Tibial artery (tissue), 4 donors: Measurements from ENCODE around the gene BUD31.

Experiments used
- DNase-seq, 2 donors: peaks; one replicate each; pipeline ENCODE4 v3.0.0-alpha.2; 2019
- H3K27ac ChIP-seq, 2 donors: fragments of 200-600 bp; sonication (generic) in 1 of 2; 1 replicate in 1 of 2; 2 replicates in 1 of 2; pipeline ENCODE4 v1.5.1; 2018 to 2019; ENCODE audit warnings: mild to moderate bottlenecking in 1 of 2
- H3K27me3 ChIP-seq, 2 donors: fragments of 200-600 bp; sonication (generic) in 1 of 2; one replicate each; pipeline versions ENCODE4 v1.5.1 to v1.6.0; 2016 to 2019
- H3K36me3 ChIP-seq, 3 donors: fragments of 200-600 bp; sonication (generic) in 2 of 3; one replicate each; pipeline ENCODE4 v1.5.1; 2016 to 2019; ENCODE audit warnings: mild to moderate bottlenecking in 2 of 3
- H3K4me1 ChIP-seq, 4 donors: fragments of 200-600 bp; sonication (generic) in 2 of 4; 1 replicate in 3 of 4; 2 replicates in 1 of 4; pipeline ENCODE4 v1.5.1; 2016 to 2019
- H3K4me3 ChIP-seq, 2 donors: fragments of 200-600 bp; sonication (generic) in 1 of 2; 1 replicate in 1 of 2; 2 replicates in 1 of 2; pipeline ENCODE4 v1.5.1; 2018 to 2019; ENCODE audit warnings: mild to moderate bottlenecking in 2 of 2
- H3K9me3 ChIP-seq, 3 donors: fragments of 200-600 bp; sonication (generic) in 1 of 3; one replicate each; pipeline ENCODE4 v1.5.1; 2016 to 2019
- intact Hi-C: fragments of 100-400 bp; cut with DNase I; formaldehyde crosslinking; loops from one replicate; pipeline ENCODE4 v1.15.0; 2023; ENCODE audit warnings: low total_unique reads
- TF ChIP-seq, protein P1 (sequence below), 2 experiments: fragments of 200-600 bp in 1 of 2; fragments of 450-650 bp in 1 of 2; IDR thresholded peaks; one replicate each; pipeline ENCODE4 v1.5.1; 2017 to 2019; ENCODE audit warnings: antibody characterized with exemption in 2 of 2, mild to moderate bottlenecking in 1 of 2, moderate library complexity in 1 of 2

Gene BUD31

DNA sequence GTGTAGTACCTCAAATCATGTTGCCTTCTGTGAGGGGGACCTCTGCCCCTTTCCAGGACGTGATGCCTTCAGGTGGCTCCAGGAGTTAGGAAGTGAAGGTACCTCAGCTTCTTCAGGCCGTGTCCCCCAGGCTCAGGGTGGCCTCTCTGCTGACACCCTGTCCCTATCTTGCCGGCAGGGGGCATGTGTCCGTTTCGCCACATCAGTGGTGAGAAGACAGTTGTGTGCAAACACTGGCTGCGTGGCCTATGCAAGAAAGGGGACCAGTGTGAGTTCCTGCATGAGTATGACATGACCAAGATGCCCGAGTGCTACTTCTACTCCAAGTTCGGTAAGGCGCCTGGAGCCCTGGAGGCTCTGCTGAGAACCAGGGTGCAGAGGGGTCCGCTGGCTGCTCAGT is 39.2 kb downstream of the BUD31 start:
- H3K9me3 ChIP-seq = no peaks in the 10 kb centered on the region
- H3K27ac ChIP-seq = no peak overlapping the region
- intact Hi-C loops = no loop called here
- TF ChIP-seq, protein P1, sequence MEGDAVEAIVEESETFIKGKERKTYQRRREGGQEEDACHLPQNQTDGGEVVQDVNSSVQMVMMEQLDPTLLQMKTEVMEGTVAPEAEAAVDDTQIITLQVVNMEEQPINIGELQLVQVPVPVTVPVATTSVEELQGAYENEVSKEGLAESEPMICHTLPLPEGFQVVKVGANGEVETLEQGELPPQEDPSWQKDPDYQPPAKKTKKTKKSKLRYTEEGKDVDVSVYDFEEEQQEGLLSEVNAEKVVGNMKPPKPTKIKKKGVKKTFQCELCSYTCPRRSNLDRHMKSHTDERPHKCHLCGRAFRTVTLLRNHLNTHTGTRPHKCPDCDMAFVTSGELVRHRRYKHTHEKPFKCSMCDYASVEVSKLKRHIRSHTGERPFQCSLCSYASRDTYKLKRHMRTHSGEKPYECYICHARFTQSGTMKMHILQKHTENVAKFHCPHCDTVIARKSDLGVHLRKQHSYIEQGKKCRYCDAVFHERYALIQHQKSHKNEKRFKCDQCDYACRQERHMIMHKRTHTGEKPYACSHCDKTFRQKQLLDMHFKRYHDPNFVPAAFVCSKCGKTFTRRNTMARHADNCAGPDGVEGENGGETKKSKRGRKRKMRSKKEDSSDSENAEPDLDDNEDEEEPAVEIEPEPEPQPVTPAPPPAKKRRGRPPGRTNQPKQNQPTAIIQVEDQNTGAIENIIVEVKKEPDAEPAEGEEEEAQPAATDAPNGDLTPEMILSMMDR (IDR thresholded peaks at IDR 0.05) = no peak
- no peaks in the 10 kb centered on the region for H3K27me3 ChIP-seq
- no peak overlapping the region for H3K4me3 ChIP-seq
- no peak for DNase-seq
- no peaks in the 10 kb centered on the region for H3K4me1 ChIP-seq
- H3K36me3 ChIP-seq = peaks cover 50 to 94% (median 76%) of the 10 kb centered on the region in 3 donors

DNA sequence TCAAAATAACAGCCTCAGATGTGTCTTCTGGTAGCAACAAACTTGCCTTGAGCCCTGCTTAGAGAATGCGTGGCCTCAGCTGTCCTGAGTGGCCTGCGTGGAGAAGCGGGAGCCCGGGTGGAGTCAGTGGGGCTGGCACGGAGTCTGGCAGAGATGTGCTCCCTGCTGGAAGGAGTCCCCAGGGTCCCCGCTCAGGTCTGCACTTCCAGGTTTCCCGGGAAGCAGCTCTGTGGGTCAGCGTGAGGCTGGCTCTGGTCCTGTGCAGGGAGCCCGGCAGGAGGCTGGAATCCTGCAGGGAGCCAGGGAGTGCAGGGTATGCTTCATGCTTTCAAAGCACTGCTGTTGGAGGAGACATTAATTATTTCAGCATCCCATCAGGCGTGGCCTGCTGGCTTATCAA is 40.1 kb downstream of the BUD31 start:
- TF ChIP-seq, protein P1 (IDR thresholded peaks at IDR 0.05) = no peak
- intact Hi-C loops = no loop called here
- no peaks in the 10 kb centered on the region for H3K4me1 ChIP-seq
- no peak overlapping the region for H3K4me3 ChIP-seq
- H3K27me3 ChIP-seq = no peaks in the 10 kb centered on the region
- no peak for DNase-seq
- H3K9me3 ChIP-seq = no peaks in the 10 kb centered on the region
- no peak overlapping the region for H3K27ac ChIP-seq
- peaks cover 50 to 94% (median 85%) of the 10 kb centered on the region in 3 donors for H3K36me3 ChIP-seq

DNA sequence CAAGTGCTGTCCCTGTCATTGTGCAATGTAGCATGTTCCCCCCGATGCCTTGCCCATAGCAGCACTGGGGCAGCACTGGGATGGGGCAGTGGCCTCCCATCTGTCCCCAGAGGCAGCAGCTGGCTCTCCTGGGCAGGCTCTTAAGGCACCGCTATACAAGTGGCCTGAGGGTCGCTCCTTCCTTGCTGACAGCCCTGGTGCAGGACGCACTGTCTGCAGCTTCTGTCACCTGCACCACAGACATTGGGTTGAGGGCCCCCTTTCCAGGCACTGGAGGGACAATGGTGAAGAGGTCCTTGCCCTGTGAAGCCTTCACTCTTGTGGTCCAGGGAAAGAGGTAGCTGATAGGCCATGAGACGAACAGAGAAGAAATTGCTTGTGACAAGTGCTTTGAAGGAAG is 40.6 kb downstream of the BUD31 start:
- peaks cover 50 to 94% (median 89%) of the 10 kb centered on the region in 3 donors for H3K36me3 ChIP-seq

DNA sequence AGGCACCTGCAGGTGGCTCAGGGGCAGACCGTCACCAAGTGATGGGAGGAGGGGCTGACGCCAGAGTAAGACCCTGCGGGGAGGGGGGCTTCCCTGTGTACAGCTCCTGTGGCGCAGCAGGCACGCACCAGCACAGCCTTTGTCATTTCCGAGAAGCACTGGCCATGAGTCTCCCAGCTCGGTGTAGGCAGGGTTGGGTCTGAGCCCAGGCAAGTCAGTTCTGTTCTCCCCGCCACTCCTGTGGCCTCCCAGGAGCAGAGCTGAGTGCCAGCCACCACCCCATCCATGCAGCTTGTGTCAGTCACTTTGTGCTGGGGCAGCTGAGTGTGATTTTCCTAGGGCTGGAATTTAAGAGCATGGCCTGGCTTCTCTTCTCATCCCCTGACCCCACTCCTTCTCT is 43.2 kb downstream of the BUD31 start:
- intact Hi-C loops = no loop called here
- Histone ChIP-seq H3K9me3 (no peaks in the 10 kb centered on the region), H3K4me3 (no peak overlapping the region), H3K27me3 (no peaks in the 10 kb centered on the region), H3K36me3 (peaks cover 48 to 98% (median 95%) of the 10 kb centered on the region in 3 donors), H3K27ac (no peak overlapping the region), H3K4me1 (no peaks in the 10 kb centered on the region)
- TF ChIP-seq, protein P1 (IDR thresholded peaks at IDR 0.05) = no peak
- DNase-seq = no peak

More for the DNA sequence above, 40.6 kb downstream of the BUD31 start:
- Histone ChIP-seq H3K4me1 (no peaks in the 10 kb centered on the region), H3K9me3 (no peaks in the 10 kb centered on the region), H3K4me3 (no peak overlapping the region), H3K27me3 (no peaks in the 10 kb centered on the region), H3K27ac (no peak overlapping the region)
- intact Hi-C loops = no loop called here
- TF ChIP-seq, protein P1 (IDR thresholded peaks at IDR 0.05) = no peak
- no peak for DNase-seq

DNA sequence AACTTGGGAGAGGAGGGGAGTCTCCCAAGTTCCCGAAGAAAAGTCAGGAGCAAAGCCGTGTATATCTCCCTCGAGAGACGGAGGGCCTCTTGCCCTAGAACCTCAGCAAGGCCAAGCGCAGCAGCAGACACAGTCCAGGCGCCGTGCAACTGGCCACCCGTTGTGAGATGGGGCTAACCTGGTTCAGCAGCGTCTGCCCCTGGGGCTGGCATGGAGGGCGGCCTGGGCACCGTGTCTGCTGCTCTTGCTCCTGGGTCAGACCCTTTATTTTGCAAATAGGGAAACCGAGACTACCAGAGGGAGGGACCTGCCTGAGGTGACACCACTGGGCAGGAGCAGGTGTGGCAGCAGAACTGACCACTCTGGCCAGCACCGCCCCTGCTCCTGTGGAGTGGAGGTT is 43.8 kb downstream of the BUD31 start:
- Histone ChIP-seq H3K9me3 (no peaks in the 10 kb centered on the region), H3K27me3 (no peaks in the 10 kb centered on the region), H3K27ac (no peak overlapping the region), H3K36me3 (peaks cover 49 to 100% (median 98%) of the 10 kb centered on the region in 3 donors), H3K4me3 (no peak overlapping the region), H3K4me1 (no peaks in the 10 kb centered on the region)
- TF ChIP-seq, protein P1 (IDR thresholded peaks at IDR 0.05) = no peak
- intact Hi-C loops = no loop called here
- no peak for DNase-seq

DNA sequence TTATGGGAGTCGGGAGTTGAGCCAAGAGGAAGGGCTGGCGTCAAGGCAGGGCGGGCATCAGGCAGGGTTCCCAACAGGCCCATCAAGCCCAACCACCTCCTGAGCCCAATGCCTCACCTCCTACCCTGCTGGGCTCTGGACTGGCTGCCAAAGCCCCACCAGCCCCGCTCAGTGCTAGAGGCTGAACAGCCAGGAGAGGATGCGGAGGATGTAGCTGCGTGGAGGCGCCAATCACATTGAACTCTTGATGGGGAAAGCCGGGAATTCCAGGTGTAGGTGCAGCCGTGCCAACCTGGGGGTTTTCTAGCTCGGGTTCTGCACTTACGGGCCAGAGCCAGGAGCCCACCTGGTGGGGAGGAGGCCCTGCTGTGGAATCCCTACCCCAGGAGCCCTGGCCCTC is 44.3 kb downstream of the BUD31 start:
- TF ChIP-seq, protein P1 (IDR thresholded peaks at IDR 0.05) = no peak
- no peak for DNase-seq
- H3K4me3 ChIP-seq = no peak overlapping the region
- no peaks in the 10 kb centered on the region for H3K4me1 ChIP-seq
- no peaks in the 10 kb centered on the region for H3K9me3 ChIP-seq
- intact Hi-C loops = no loop called here
- no peak overlapping the region for H3K27ac ChIP-seq
- H3K27me3 ChIP-seq = no peaks in the 10 kb centered on the region
- H3K36me3 ChIP-seq = peaks cover 51 to 100% (median 98%) of the 10 kb centered on the region in 3 donors
